GM18508 (cell line): ENCODE measurements around the gene MLX.
"Not testable (repeated sequence)": the region's sequence is repeated elsewhere in the genome, so short reads cannot be mapped to it uniquely, and the experiment has no call there.

Experiments used
- ATAC-seq: cut with Tn5 transposase; IDR thresholded peaks from one replicate; pipeline ENCODE4 v1.9.1; 2021; ENCODE audit warnings: moderate number of reproducible peaks; ENCODE audit not compliant: insufficient read depth, unreplicated experiment

Gene MLX

DNA sequence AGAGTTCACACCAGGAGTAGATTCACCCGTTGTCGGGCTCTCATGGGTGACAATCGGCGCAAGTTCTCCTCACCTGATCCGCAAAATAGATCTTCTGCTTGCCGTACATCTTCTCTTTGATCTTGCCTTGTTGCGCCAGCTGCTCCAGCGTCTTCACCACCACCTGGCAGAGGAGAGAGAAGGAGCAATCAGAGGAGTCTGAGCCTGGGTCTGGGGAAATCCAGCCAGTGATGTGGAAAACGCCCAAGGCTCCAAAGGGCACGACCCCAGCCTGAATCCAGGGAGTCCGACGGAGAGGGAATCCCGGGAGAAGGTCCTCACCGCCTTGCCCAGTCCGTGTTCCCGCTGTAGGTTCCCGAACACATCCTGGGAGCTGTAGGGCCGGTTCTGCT, 10.2 kb downstream of the MLX start:
- ATAC-seq = no peak

- ATAC-seq = peak; percentile 39
Measured at GRCh38 chr17:42577532-42578281, 10.8 kb downstream of the MLX start, which contains the start of gene PSMC3IP. Gene PSMC3IP (minus strand): TSS chr17:42577729. CDS start chr17:42577686, 43 bp downstream.

DNA sequence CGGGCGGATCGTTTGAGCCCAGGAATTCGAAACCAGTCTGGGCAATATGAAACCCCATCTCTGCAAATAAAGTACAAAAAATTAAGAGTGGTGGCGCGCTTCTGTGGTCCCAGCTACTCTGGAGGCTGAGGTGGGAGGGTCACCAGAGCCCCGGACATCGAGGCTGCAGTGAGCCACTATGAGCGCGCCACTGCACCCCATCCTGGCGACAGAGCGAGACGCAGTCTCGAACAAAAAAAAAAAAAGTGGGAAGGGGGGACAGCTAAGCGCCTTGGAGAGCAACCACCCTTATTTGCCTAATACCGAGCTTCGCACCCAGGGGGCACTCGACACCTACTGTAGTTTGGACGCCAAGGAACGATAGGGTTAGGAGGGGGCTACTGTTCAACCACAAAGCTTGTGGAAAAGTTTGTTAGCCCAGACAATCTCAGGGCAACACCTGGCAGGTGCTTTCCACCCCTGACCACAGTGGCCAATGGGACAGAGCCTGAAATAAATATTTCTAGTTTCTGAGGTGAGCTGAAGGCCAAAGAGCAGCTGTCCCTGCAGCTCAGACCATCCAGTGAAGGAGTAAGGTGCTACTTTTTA, 11.5 kb downstream of the MLX start:
- ATAC-seq = no peak

GRCh38 chr17:42579794-42580551, 13.1 kb downstream of the MLX start:
- no peak for ATAC-seq

- no peak for ATAC-seq
Measured at GRCh38 chr17:42581744-42582270, 14.9 kb downstream of the MLX start.

GRCh38 chr17:42584880-42585279, 18.0 kb downstream of the MLX start:
- no peak for ATAC-seq

DNA sequence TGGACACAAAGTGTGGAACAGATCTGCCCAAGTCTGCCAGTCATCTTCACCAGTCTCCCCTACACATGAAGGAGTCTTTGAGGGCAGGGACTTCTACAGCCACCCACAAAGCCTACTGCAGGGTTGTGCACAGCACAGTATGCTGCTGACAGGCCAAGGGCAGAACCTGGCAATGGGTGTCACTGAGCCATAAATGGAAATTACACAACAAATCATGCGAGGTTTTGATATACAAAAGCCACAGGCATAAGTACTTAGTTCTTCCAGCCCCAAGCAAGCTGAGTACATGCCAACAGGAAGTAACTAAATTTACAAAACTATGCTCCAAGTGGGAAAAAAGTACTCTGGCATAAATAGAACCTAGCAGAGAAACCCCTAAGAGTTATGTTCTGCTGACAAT, 18.5 kb downstream of the MLX start:
- no peak for ATAC-seq

DNA sequence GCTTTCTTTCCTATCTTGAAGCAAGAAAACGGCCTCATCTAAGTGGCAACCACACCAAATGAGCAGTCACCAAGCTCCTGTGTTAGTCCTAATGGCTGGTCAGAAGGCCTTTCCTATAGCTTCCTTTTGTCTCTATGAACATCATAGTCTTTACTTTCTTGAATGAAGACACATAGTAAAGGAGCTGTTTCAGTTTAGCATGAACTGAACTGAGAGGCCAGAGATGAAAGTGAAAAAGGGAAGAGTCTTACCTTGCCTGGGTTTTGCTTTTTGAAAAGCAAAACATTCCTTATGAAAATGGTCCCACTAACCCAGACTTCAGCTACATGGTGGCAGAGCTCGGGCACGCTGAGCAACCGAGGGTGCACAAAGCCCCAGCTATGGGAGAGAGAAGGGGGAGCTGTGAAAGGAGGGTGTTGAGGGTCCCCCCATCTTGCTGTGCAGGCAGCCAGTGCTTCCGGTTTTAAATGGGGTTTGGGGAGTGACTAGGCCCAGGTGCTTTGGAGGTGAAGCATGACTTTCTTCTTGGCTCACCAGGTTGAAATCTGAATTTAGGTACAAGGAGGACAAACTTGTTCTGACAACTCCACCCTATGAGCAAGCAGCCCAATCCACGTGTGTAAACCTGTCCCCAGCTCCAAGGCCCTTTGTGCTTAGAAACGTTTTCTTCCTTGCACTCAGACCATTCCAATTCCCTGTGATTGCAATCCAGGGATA, 19.8 kb downstream of the MLX start:
- ATAC-seq = no peak

- no peak for ATAC-seq
Measured at GRCh38 chr17:42590886-42591285, 24.0 kb downstream of the MLX start.

- no peak for ATAC-seq
Measured at GRCh38 chr17:42591411-42591810, 24.5 kb downstream of the MLX start.

DNA sequence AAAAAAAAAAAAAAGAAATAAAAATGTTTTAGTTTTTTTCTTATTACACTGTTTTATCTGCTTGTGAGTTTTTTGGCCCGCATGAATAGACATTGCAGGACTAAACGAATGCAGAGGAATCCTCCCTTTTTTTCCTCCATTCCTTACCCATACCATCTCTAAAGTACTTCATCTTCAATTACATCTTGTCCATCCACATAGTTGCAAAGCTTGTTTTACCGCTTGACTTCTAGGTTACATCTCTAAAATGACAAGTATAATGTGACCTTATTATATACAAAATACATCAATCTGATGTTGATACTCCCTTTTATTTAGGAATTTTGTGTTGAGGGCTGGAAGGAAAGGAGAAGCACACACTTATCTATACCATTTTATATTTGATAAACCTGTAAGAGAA, 29.5 kb downstream of the MLX start:
- ATAC-seq = no peak

GRCh38 chr17:42598905-42599304, 32.0 kb downstream of the MLX start:
- ATAC-seq = no peak

DNA sequence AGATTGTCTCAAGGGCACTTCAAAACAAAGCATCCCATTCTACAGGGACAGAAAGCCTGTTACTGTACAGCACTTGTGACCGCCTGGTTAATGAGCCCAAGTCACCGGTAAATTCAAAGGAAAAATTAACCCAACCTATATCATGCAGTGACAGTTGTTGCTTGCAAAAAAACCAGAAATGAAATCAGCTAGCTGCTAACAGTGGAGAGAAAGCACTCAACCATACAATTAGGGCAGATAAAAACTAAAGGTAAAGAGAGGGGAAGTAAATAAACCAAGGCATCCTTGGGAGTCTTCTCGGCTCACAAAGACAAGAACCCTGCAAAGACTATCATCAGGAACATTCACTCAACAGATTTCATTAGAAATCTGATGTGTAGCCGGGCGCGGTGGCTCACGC, 36.4 kb downstream of the MLX start:
- no peak for ATAC-seq

DNA sequence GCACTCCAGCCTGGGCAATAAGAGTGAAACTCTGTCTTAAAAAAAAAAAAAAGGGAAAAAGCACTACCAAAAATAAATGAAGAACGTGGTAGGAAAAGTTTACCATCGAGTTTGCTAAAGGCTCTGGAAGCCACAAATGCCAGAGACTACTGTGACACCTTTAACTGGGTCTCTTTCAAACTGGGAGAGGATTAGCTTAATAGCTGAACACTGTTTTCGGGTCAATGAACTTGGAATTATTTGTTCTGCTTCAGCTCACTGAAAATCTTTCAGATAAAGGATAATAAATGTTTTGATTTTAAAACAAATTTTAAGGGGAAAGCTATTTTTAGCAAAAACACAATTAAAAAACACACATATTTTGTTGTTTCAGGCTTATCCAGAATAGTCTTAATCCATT, 40.9 kb downstream of the MLX start:
- ATAC-seq = no peak

DNA sequence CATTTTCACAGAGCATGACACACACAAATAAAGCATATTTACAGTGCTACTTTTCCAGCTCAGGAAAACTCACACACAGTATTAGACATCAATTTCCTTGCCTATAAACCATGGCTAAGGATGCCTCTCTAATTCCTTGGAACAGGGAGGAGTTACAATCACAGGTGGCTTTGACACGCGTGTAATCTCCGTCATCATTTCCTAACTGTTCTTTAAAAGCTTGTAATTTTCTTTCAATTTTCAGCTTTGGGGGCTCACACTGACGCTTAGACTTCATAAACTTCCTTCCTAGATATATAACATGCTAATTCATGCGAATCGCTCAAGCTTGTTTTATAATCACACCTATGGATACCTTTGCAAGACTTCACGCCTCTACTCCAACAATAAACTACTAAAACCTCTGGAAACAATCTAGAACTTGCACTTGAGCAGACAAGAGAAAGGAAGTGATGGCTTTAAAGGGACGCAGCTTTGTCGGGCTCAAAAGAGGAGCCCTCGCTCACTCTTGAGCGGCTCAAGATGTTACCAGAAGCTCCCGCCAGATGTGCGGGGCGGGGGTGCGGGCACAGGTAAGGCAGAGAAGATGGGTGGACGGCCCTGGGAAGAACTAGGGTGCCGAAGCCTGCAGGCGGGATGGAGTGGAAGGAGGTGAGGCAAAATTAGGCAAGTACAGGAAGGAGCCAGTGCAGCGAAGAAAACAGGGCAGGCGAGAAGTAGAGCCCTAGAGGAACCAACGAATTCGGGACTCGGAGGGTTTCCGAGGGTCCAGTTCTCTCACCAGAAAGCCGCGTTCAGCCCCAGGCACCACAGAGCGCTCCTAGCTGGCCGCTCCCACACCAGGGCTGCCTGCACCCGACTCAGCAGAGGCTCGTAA, 41.6 kb downstream of the MLX start:
- no peak for ATAC-seq

DNA sequence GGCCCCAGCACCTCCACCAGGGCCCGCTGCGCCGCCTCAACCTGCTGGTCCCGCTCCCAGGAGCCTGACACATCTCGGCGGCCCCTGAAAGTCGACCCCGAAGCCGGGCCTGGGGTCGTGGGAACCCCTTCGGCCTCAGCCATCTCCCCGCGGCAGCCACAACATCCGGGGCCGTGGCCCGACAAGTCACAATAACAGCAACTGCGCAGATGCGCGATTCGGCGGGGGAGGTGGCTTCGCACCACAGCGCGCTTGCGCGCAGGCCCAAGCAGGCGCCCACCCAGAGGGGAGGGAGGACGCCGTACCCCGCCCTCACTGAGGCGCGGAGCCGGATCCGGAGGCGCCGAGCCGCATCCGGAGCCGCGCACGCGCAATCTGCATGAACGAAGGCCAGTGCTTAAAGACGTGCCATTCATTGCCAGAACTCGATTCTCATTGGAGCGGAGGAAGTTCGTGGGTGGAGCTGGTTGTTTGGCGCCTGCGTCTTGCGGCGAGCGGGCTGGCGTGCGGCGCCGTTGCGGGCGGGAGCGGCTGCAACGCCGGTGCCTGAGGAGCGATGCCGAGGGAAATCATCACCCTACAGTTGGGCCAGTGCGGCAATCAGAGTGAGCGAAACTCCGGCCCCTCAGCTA, 42.4 kb downstream of the MLX start, which contains the start of the genes RETREG3 and TUBG1:
Gene RETREG3, minus strand, starts transcription at position 193 of the 632 bp plus-strand sequence. Its CDS starts 50 bp downstream, at position 143.
Gene TUBG1, plus strand, starts transcription at position 502 of the 632 bp plus-strand sequence. Its CDS starts 55 bp downstream, at position 557.
- peak; percentile 59 for ATAC-seq

DNA sequence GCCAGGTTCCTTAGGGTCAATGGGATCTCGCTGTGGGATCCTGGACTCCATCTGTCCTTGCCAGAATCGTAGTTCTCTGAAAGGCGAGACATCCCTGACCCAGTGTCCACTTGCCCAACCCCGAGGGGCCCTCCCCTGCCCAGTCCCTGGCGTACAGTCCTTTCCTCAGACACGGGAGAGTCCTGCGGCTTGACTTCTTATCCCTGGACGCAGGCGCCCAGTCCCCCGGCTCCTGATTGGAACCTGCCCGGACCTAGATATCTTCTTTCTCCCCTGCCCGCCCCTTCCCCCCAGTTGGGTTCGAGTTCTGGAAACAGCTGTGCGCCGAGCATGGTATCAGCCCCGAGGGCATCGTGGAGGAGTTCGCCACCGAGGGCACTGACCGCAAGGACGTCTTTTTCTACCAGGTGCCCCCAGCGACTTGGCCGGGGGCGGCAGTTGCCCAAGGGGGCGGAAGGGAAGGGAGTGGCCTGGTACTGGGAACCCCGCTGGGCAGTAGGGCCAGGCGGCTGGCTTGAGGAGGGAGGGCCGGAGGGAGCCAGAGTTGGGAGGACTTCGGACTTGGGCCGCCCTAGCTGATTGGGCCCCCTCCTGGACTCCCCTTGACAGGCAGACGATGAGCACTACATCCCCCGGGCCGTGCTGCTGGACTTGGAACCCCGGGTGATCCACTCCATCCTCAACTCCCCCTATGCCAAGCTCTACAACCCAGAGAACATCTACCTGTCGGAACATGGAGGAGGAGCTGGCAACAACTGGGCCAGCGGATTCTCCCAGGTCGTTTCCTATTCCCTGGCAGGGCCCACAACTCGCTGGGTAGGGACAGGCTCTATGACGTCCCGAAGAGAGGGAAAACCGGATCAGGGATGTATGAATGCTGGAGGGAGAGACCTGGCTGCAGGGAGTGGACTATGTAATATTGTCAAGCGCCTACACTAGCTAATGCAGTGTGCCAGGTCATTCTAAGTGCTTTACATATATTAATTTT, 43.2 kb downstream of the MLX start:
- not testable (repeated sequence) for ATAC-seq

- ATAC-seq = no peak
Measured at GRCh38 chr17:42612013-42612412, 45.1 kb downstream of the MLX start.
